B cell (primary cell): ENCODE results near the gene IFNL3. TPM values are rescaled to one million over a fixed set of nuclear protein-coding genes. Genes with fewer than 3 reads are reported as not detected.

Source experiments
- ATAC-seq: fragments of 200-7000 bp; cut with Tn5 transposase; one replicate; pipeline ENCODE4 v1.10.0; 2021; ENCODE audit warnings: low read depth, mild to moderate bottlenecking, moderate number of reproducible peaks, moderate library complexity
- CTCF ChIA-PET: fragments of 350-600 bp; sonication (Branson Sonifier 250); formaldehyde crosslinking; loops from one replicate; lab custom pipeline; 2021; ENCODE audit warnings: antibody characterized with exemption, inconsistent platforms; lab: Charles Lee
- POLR2A ChIA-PET: fragments of 350-600 bp; sonication (Branson Sonifier 250); formaldehyde crosslinking; loops from one replicate; lab custom pipeline; 2021; ENCODE audit warnings: antibody characterized with exemption; lab: Charles Lee
- DNase-seq: peaks from one replicate; pipeline ENCODE4 v3.0.0; 2013
- H2AFZ ChIP-seq: 2 replicates; pipeline ENCODE4 v1.6.1; 2012; ENCODE audit warnings: mild to moderate bottlenecking, low read depth, low read length; ENCODE audit not compliant: insufficient read depth, poor library complexity, severe bottlenecking
- H3K27ac ChIP-seq, 2 donors: 1 replicate in 1 of 2; 2 replicates in 1 of 2; pipeline ENCODE4 v1.5.1; 2012 to 2013; ENCODE audit warnings: low read length in 2 of 2, mild to moderate bottlenecking in 2 of 2, moderate library complexity in 1 of 2
- H3K27me3 ChIP-seq, 4 experiments: fragments of 200-600 bp in 1 of 4; sonication (generic) in 1 of 4; replicated peaks in 1 of 4; 1 replicate in 2 of 4; 2 replicates in 2 of 4; pipeline versions ENCODE4 v1.6.1 to v1.7.0; 2013 to 2016; ENCODE audit warnings: low read length in 3 of 4, mild to moderate bottlenecking in 2 of 4, mixed read lengths in 1 of 4, moderate library complexity in 1 of 4; ENCODE audit not compliant: insufficient read depth in 4 of 4, control insufficient read depth in 3 of 4; ENCODE audit errors: control extremely low read depth in 1 of 4
- H3K36me3 ChIP-seq, 2 experiments: replicated peaks in 1 of 2; 1 replicate in 1 of 2; 2 replicates in 1 of 2; pipeline versions ENCODE4 v1.6.1 to v1.7.1; 2013; ENCODE audit warnings: low read length in 1 of 2; ENCODE audit not compliant: insufficient read depth in 2 of 2, control insufficient read depth in 1 of 2; ENCODE audit errors: control extremely low read depth in 1 of 2, extremely low read depth in 1 of 2
- H3K4me1 ChIP-seq, 2 donors: fragments of 200-600 bp in 1 of 2; sonication (generic) in 1 of 2; 1 replicate in 1 of 2; 2 replicates in 1 of 2; pipeline versions ENCODE4 v1.5.1 to v1.6.1; 2013 to 2017; ENCODE audit warnings: low read length in 2 of 2; ENCODE audit not compliant: control insufficient read depth in 2 of 2, insufficient read depth in 2 of 2
- H3K4me2 ChIP-seq: replicated peaks from 2 replicates; pipeline ENCODE3; 2012; ENCODE audit warnings: mild to moderate bottlenecking, low read depth, low read length; ENCODE audit not compliant: poor library complexity, severe bottlenecking
- H3K4me3 ChIP-seq, 5 experiments: fragments of 200-600 bp in 1 of 5; sonication (generic) in 1 of 5; 1 replicate in 3 of 5; 2 replicates in 2 of 5; pipeline versions ENCODE4 v1.5.1 to v1.7.0; 2011 to 2016; ENCODE audit warnings: low read length in 4 of 5, mild to moderate bottlenecking in 4 of 5, low read depth in 2 of 5, control low read depth in 1 of 5, moderate library complexity in 1 of 5; ENCODE audit not compliant: insufficient read depth in 1 of 5; ENCODE audit errors: control extremely low read depth in 1 of 5, extremely low read depth in 1 of 5
- H3K79me2 ChIP-seq: fragments of 200-600 bp; sonication (generic); one replicate; pipeline ENCODE4 v1.6.0; 2016; ENCODE audit warnings: low read length; ENCODE audit not compliant: control insufficient read depth, insufficient read depth
- H3K9ac ChIP-seq: fragments of 200-600 bp; sonication (generic); 2 replicates; pipeline ENCODE4 v1.6.1; 2017; ENCODE audit warnings: mild to moderate bottlenecking, low read length, moderate library complexity
- H3K9me3 ChIP-seq, 3 donors: one replicate each; pipeline versions ENCODE4 v1.6.1 to v1.7.1; 2013; ENCODE audit warnings: low read length in 2 of 3; ENCODE audit not compliant: control insufficient read depth in 2 of 3, insufficient read depth in 1 of 3; ENCODE audit errors: control extremely low read depth in 1 of 3
- H4K20me1 ChIP-seq: 2 replicates; pipeline ENCODE4 v1.6.0; 2012; ENCODE audit warnings: mild to moderate bottlenecking, low read length; ENCODE audit not compliant: insufficient read depth, control insufficient read depth, poor library complexity, severe bottlenecking
- H3K27ac Mint-ChIP-seq: one replicate; pipeline ENCODE4 v1.8.0; 2021; ENCODE audit warnings: mixed read lengths
- H3K27me3 Mint-ChIP-seq: one replicate; pipeline ENCODE4 v1.8.0; 2021; ENCODE audit warnings: mixed read lengths
- H3K4me1 Mint-ChIP-seq: one replicate; pipeline ENCODE4 v1.8.0; 2021; ENCODE audit warnings: mixed read lengths
- H3K4me3 Mint-ChIP-seq: one replicate; pipeline ENCODE4 v1.8.0; 2021; ENCODE audit warnings: mixed read lengths
- H3K9me3 Mint-ChIP-seq: one replicate; pipeline ENCODE4 v1.8.0; 2022; ENCODE audit warnings: mixed read lengths; ENCODE audit not compliant: insufficient read depth
- EZH2 ChIP-seq: IDR thresholded peaks from 2 replicates; pipeline ENCODE4 v1.6.1; 2012; ENCODE audit warnings: borderline replicate concordance, low read depth, mild to moderate bottlenecking, moderate library complexity, low read length; ENCODE audit not compliant: insufficient read depth, poor library complexity, severe bottlenecking
- WGBS: methylation state at CpG from one replicate; pipeline ENCODE4 v1.1.5; 2013; ENCODE audit warnings: missing lambda C conversion rate; ENCODE audit not compliant: insufficient coverage; 5-methylcytosine and 5-hydroxymethylcytosine counted together
- intact Hi-C: fragments of 100-400 bp; cut with micrococcal nuclease; formaldehyde crosslinking; loops from one replicate; pipeline ENCODE4 v1.10.0; 2022
- polyA plus RNA-seq: library from polyadenylated mRNA; depleted of rRNA; stranded (reverse); fragments of >200 nt; gene quantifications from 2 replicates; pipeline ENCODE4 v1.2.3, GENCODE V29; 2012
- total RNA-seq, 2 donors: library from RNA; stranded (reverse); fragments of 120-200 nt in 1 of 2; gene quantifications; 1 replicate in 1 of 2; 2 replicates in 1 of 2; pipeline versions ENCODE4 v1.2.3 to v1.2.4, GENCODE V29; 2013 to 2022
- TF ChIP-seq, protein P1 (sequence below): fragments of 200-600 bp; IDR thresholded peaks from one replicate; pipeline ENCODE4 v1.8.0; 2022; ENCODE audit warnings: antibody characterized with exemption, mild to moderate bottlenecking

Gene IFNL3
- total and polyA plus RNA-seq, 2 donors (not counting 1 experiment from before 2014, with no cell fraction given), result not detected

DNA sequence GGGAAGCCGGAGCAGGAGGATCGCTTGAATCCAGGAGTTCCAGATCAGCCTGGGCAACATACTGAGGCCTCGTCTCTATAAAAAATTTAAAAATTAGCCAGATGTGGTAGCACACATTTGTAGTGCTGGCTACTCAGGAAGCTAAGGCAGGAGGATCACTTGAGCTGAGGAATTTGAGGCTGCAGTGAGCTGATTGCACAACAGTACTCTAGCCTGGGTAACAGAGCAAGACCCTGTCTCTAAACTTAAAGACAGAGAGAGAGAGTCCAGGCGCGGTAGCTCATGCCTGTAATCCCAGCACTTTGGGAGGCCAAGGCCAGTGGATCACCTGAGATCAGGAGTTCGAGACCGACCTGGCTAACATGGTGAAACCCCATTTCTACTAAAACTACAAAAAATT is 4.4 kb downstream of the IFNL3 start:
- no peak for DNase-seq
- POLR2A ChIA-PET, result no interaction called here

DNA sequence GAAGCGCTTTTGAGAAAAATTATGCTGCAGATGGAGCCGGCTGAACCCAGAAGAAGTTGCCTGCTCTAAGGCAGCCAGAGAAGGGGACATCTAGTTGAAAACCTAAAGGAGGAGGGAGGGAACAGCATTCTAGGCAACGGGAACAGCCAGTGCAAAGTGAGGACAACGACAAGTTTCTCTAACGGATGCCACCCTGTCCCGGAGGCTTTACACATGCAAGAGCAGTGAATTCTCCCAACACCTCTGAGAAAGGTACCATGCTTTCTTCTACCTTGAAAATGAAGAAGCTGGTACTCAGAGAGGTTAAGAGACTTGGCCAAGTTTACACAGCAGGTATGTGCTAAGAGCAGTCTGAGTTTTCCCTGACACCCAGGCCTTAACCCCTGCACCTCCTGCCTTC is 5.9 kb downstream of the IFNL3 start:
- Histone ChIP-seq H4K20me1 (no peaks in the 10 kb centered on the region), H3K9ac (no peak overlapping the region), H3K9me3 (no peaks in the 10 kb centered on the region), H3K27me3 (no peaks in the 10 kb centered on the region), H3K4me2 (no peak overlapping the region), H3K4me1 (peaks cover 8 to 12% of the 10 kb centered on the region in 2 donors), H3K36me3 (no peaks in the 10 kb centered on the region), H3K79me2 (no peaks in the 10 kb centered on the region), H3K27ac (no peak overlapping the region), H2AFZ (peak overlapping the region; percentile 3), H3K4me3 (no peak overlapping the region)
- ChIA-PET CTCF (no interaction called here), POLR2A (interaction anchor here (0.7 kb wide), 1 partner anchor 77 kb away, joined by 3 read pairs; no protein-coding TSS in a partner anchor)
- 94% methylated on average over 5 of the region's 6 CpGs for WGBS
- H3K27ac Mint-ChIP-seq, result no peak overlapping the region
- intact Hi-C loops, result no loop called here
- no peaks in the 10 kb centered on the region for H3K9me3 Mint-ChIP-seq
- H3K4me1 Mint-ChIP-seq, result peaks cover 14% of the 10 kb centered on the region
- H3K4me3 Mint-ChIP-seq, result no peak overlapping the region
- DNase-seq (no peak), ATAC-seq (no peak)
- no peak for TF ChIP-seq EZH2
- TF ChIP-seq, protein P1, sequence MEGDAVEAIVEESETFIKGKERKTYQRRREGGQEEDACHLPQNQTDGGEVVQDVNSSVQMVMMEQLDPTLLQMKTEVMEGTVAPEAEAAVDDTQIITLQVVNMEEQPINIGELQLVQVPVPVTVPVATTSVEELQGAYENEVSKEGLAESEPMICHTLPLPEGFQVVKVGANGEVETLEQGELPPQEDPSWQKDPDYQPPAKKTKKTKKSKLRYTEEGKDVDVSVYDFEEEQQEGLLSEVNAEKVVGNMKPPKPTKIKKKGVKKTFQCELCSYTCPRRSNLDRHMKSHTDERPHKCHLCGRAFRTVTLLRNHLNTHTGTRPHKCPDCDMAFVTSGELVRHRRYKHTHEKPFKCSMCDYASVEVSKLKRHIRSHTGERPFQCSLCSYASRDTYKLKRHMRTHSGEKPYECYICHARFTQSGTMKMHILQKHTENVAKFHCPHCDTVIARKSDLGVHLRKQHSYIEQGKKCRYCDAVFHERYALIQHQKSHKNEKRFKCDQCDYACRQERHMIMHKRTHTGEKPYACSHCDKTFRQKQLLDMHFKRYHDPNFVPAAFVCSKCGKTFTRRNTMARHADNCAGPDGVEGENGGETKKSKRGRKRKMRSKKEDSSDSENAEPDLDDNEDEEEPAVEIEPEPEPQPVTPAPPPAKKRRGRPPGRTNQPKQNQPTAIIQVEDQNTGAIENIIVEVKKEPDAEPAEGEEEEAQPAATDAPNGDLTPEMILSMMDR, result no peak
- H3K27me3 Mint-ChIP-seq, result peaks cover 4% of the 10 kb centered on the region

More for the DNA sequence above, 4.4 kb downstream of the IFNL3 start:
- no peak for TF ChIP-seq EZH2
- TF ChIP-seq, protein P1, result no peak
- H4K20me1 ChIP-seq, result no peaks in the 10 kb centered on the region
- H3K4me1 Mint-ChIP-seq, result peaks cover 14% of the 10 kb centered on the region
- H3K27me3 ChIP-seq, result no peaks in the 10 kb centered on the region
- H3K36me3 ChIP-seq, result no peaks in the 10 kb centered on the region
- H3K4me1 ChIP-seq, result peaks cover 8 to 12% of the 10 kb centered on the region in 2 donors
- no peak overlapping the region for H3K9ac ChIP-seq
- 94% methylated on average over 7 of the region's 7 CpGs for WGBS
- CTCF ChIA-PET, result no interaction called here
- intact Hi-C loops, result no loop called here
- no peak for ATAC-seq
- no peak overlapping the region for H3K4me3 ChIP-seq
- no peak overlapping the region for H3K27ac Mint-ChIP-seq
- H2AFZ ChIP-seq, result no peak overlapping the region
- H3K79me2 ChIP-seq, result no peaks in the 10 kb centered on the region
- H3K4me3 Mint-ChIP-seq, result no peak overlapping the region
- H3K9me3 Mint-ChIP-seq, result no peaks in the 10 kb centered on the region
- no peaks in the 10 kb centered on the region for H3K9me3 ChIP-seq
- no peak overlapping the region for H3K4me2 ChIP-seq
- H3K27ac ChIP-seq, result no peak overlapping the region
- peaks cover 4% of the 10 kb centered on the region for H3K27me3 Mint-ChIP-seq
